Activated T-helper 2 cell treated with anti-CD3 and anti-CD28 coated beads, Interferon-gamma antibody, Interleukin-2, Interleukin-4, amounts not matched to agents 10 μg/mL and 5 μg/mL and 100 μg/mL, durations not matched to agents 14 hours and 24 hours and 36 hours (primary cell): ENCODE results near the gene ANO2. TPM values are rescaled to one million over a fixed set of nuclear protein-coding genes. Genes with fewer than 3 reads are reported as not detected.

Experiments
- DNase-seq: peaks from one replicate; pipeline ENCODE4 v3.0.0; 2021; ENCODE audit warnings: low spot score
- H3K27ac Mint-ChIP-seq: one replicate; pipeline ENCODE4 v1.8.0; 2021; ENCODE audit warnings: mixed read lengths
- H3K27me3 Mint-ChIP-seq: one replicate; pipeline ENCODE4 v1.8.0; 2021; ENCODE audit warnings: low read depth, mixed read lengths
- H3K36me3 Mint-ChIP-seq: one replicate; pipeline ENCODE4 v1.8.0; 2021; ENCODE audit warnings: low read depth, mixed read lengths
- H3K4me1 Mint-ChIP-seq: one replicate; pipeline ENCODE4 v1.8.0; 2021; ENCODE audit warnings: low read depth, mixed read lengths
- H3K4me3 Mint-ChIP-seq: one replicate; pipeline ENCODE4 v1.8.0; 2021; ENCODE audit warnings: low read depth, mild to moderate bottlenecking, moderate library complexity, mixed read lengths
- H3K9me3 Mint-ChIP-seq: one replicate; pipeline ENCODE4 v1.8.0; 2021; ENCODE audit warnings: mixed read lengths
- intact Hi-C: fragments of 100-400 bp; cut with micrococcal nuclease; formaldehyde crosslinking; loops from one replicate; pipeline ENCODE4 v1.15.1; 2023
- total RNA-seq: library from RNA; stranded (reverse); gene quantifications from 2 replicates; pipeline ENCODE4 v1.2.3, GENCODE V29; 2022

ANO2 gene
- total RNA-seq, 1 donor from 2014 or later: not detected

- Mint-ChIP-seq H3K9me3 (no peaks in the 10 kb centered on the region), H3K4me3 (no peak overlapping the region), H3K27me3 (no peaks in the 10 kb centered on the region)
Observed at GRCh38 chr12:5972387-5972786, 27.3 kb upstream of the ANO2 start.

GRCh38 chr12:5971194-5971850 is 26.3 kb upstream of the ANO2 start:
- H3K9me3 Mint-ChIP-seq: no peaks in the 10 kb centered on the region
- H3K27me3 Mint-ChIP-seq: no peaks in the 10 kb centered on the region
- intact Hi-C loops: no loop called here
- no peaks in the 10 kb centered on the region for H3K4me1 Mint-ChIP-seq
- no peak for DNase-seq
- no peaks in the 10 kb centered on the region for H3K36me3 Mint-ChIP-seq
- H3K4me3 Mint-ChIP-seq: no peak overlapping the region
- H3K27ac Mint-ChIP-seq: no peak overlapping the region

More at GRCh38 chr12:5972387-5972786, 27.3 kb upstream of the ANO2 start:
- H3K27ac Mint-ChIP-seq: no peak overlapping the region
- intact Hi-C loops: no loop called here
- no peaks in the 10 kb centered on the region for H3K36me3 Mint-ChIP-seq
- DNase-seq: no peak
- H3K4me1 Mint-ChIP-seq: no peaks in the 10 kb centered on the region

- H3K27ac Mint-ChIP-seq: no peak overlapping the region
- H3K4me3 Mint-ChIP-seq: no peak overlapping the region
- H3K9me3 Mint-ChIP-seq: no peaks in the 10 kb centered on the region
- no peaks in the 10 kb centered on the region for H3K4me1 Mint-ChIP-seq
- no peak for DNase-seq
- H3K27me3 Mint-ChIP-seq: no peaks in the 10 kb centered on the region
- no peaks in the 10 kb centered on the region for H3K36me3 Mint-ChIP-seq
- intact Hi-C loops: no loop called here
Observed at GRCh38 chr12:5969974-5970690, 25.1 kb upstream of the ANO2 start.

DNA sequence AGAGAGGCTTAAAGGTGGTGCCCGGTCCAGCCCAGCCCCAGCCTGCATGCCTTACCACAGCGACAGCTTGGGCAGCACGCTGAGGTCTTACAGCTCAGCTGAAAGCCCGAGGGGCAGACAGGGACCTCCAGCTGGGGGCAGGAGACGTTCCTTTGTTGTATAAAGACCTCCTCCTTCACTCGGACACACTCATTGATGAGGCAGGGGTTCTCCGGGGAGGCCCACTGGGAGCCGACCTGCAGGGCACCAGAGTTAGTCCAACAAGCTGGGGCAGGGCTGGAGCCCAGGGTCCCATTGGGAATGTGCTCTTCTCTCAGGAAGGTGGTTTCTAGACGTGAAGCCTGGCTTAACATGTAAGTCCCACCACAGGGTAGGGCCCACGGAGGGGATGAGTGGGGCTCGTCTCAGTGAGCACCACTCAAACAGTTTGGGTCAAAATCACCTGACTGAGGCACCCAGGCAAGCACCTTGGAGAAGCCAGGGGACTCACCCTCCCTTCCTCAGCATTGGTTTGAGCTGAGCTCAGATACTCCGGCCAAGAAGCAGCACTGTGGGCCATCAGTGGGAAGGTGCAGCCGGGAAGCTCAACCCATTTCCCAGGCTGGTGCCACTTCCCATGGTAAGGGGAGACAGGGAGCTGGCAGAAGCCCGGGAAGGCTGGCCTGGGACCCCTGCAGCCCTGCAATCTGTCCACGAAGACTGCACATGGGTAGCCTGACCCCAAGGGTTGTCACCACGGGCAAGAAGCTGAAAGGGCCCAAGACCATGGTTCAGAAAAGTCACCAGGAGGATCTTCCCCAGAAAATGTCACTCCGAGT is 24.3 kb upstream of the ANO2 start:
- DNase-seq: no peak
- intact Hi-C loops: no loop called here
- Mint-ChIP-seq H3K9me3 (no peaks in the 10 kb centered on the region), H3K4me3 (no peak overlapping the region), H3K36me3 (no peaks in the 10 kb centered on the region), H3K27me3 (no peaks in the 10 kb centered on the region), H3K4me1 (no peaks in the 10 kb centered on the region), H3K27ac (no peak overlapping the region)

DNA sequence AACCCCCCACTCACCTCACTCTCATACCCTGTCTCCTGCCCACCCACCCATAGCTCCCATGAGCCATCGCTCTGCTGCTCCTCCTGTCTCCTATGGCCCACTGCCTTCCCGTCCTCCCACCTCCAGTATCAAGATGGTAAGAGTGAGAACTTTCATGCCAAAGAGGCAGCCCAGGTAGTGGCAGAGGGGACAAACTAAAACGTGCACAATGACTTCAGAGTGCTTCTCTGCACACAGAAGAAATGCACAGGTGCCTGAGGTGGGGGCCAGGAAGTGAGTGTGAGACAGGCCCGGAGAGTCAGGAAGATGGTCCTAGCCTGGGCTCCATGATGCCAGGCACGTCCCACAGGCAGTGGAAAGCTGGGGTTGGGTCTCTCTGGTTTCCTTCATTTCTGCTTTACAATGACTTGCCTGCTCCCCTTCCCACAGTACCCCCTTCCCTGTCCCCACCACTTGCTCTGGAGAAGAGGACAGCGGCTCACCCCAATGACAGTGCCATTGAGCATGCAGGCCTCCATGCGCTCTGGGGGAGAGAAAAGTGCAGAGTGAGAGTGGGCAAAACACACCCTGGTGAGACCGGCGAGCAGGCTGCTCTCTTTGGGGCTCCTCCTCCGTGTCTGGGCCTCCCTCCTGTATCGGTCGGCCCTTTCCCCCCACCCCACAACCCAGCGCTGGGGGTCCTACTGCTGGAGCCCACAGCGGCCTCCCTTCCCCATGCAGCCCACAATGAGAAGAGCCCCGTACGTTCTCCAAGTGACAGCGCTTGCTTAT is 22.8 kb upstream of the ANO2 start:
- no peak overlapping the region for H3K27ac Mint-ChIP-seq
- no peak for DNase-seq
- no peaks in the 10 kb centered on the region for H3K36me3 Mint-ChIP-seq
- H3K4me1 Mint-ChIP-seq: no peaks in the 10 kb centered on the region
- H3K27me3 Mint-ChIP-seq: no peaks in the 10 kb centered on the region
- intact Hi-C loops: no loop called here
- no peaks in the 10 kb centered on the region for H3K9me3 Mint-ChIP-seq
- H3K4me3 Mint-ChIP-seq: no peak overlapping the region

DNA sequence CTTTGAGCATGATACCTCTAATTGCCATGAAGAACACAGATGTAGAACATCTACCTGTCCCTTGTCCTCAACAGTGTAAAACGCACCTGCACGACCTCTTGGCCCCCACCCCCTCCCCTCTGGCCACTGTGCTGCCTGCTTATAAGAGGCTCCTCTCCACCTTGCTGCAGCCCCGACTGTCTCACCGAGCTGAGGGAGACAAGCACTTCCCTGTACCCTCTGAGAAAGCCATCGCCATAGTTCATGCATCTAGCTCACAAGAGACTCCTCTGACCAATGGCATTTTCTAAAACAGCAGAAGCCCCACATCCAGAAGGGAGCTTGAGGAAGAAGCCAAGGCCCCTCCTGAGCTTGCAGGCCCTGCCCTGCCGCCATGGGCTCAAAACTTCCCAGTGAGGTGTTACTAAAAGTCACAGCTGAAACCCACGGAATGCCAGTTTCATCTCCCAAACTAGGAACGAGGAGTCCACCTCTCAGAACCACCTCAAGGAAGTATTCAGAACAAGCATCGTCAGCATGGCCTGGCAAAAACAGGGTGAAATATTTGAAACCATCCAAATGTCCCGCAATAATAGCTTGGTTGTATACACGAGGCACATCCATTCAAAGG is 21.5 kb upstream of the ANO2 start:
- intact Hi-C loops: loop anchor here (1.0 kb wide), 1 partner anchor 74 kb away; no protein-coding TSS in a partner anchor
- DNase-seq: no peak
- Mint-ChIP-seq H3K4me1 (no peaks in the 10 kb centered on the region), H3K4me3 (no peak overlapping the region), H3K9me3 (no peaks in the 10 kb centered on the region), H3K27me3 (peaks cover 2% of the 10 kb centered on the region), H3K27ac (no peak overlapping the region), H3K36me3 (no peaks in the 10 kb centered on the region)

DNA sequence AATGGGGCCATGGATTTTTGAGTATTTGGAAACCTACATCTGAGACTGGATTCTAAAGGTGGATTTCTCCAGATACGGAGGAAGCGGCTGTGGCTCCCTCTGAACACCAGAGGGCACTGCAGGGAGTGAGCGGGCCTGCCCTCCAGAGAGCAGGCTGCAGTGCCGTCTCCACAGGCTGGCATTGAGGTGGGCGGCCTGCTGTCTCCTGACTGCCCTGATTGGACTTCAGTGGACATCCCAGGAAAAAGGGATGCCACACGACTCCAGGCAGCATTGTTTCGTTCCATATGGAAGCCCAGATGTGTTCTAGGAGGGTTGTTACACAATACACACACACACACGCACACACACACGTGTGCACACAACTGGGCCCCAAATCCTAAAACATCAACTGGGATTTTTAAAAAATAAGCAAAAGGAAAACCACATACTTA is 20.9 kb upstream of the ANO2 start:
- no peak overlapping the region for H3K27ac Mint-ChIP-seq
- peaks cover 2% of the 10 kb centered on the region for H3K27me3 Mint-ChIP-seq
- intact Hi-C loops: loop anchor here (1.0 kb wide), 1 partner anchor 74 kb away; no protein-coding TSS in a partner anchor
- no peak overlapping the region for H3K4me3 Mint-ChIP-seq
- DNase-seq: peak; percentile 14
- H3K36me3 Mint-ChIP-seq: no peaks in the 10 kb centered on the region
- no peaks in the 10 kb centered on the region for H3K4me1 Mint-ChIP-seq
- H3K9me3 Mint-ChIP-seq: no peaks in the 10 kb centered on the region

DNA sequence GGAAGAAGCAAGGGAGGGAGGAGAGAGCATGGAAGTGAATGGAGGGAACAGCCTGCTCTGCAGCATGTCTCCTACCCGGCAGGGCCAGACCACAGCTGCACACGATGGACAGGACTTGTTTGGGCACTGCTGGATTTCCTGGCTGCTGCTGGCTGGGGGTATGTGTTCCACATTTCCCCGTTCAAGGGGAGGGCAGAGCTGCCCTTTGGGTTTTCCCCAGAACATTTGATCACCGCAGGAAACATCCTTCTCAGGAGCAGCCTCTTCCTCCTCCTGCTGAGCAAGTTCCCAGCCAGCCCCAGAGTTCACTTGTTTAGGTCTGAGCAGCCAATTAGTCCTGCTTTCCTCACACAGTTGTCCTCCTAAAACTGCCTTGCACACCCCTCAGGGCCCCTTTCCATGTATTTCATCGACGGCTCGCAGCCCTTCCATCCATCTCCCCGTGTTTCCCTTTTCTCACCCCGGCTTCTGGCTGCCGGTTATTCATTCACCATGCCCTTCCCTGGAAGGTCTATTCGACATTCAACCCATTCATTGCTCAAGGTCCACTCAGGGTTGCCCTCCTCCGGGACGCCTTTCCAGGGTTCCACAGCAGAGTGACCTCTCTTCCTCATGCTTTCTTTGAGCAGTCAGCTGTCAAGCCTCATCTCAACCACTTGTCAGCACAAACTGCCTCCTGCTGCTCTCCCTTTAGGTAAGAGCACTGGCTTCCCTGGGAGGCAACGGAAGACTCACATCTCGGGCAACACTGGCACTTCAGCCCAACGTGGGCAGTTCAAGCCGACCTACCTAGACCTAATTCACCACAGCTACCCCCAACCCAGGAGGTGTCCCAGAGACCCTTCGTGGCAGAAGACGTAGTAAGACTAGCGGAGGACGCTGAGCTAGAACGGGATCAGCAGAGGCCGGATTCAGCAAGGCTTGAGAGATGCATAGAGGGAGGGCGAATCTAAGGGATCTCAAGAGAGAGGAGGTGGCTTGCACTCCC is 20.1 kb upstream of the ANO2 start:
- Mint-ChIP-seq H3K27ac (no peak overlapping the region), H3K9me3 (no peaks in the 10 kb centered on the region), H3K4me1 (no peaks in the 10 kb centered on the region), H3K4me3 (no peak overlapping the region), H3K36me3 (no peaks in the 10 kb centered on the region), H3K27me3 (peaks cover 5% of the 10 kb centered on the region)
- intact Hi-C loops: no loop called here
- DNase-seq: no peak

- intact Hi-C loops: no loop called here
- Mint-ChIP-seq H3K4me3 (no peak overlapping the region), H3K27ac (no peak overlapping the region), H3K4me1 (no peaks in the 10 kb centered on the region), H3K27me3 (peaks cover 9% of the 10 kb centered on the region), H3K9me3 (no peaks in the 10 kb centered on the region), H3K36me3 (no peaks in the 10 kb centered on the region)
- DNase-seq: no peak
Observed at GRCh38 chr12:5963515-5963914, 18.5 kb upstream of the ANO2 start.

DNA sequence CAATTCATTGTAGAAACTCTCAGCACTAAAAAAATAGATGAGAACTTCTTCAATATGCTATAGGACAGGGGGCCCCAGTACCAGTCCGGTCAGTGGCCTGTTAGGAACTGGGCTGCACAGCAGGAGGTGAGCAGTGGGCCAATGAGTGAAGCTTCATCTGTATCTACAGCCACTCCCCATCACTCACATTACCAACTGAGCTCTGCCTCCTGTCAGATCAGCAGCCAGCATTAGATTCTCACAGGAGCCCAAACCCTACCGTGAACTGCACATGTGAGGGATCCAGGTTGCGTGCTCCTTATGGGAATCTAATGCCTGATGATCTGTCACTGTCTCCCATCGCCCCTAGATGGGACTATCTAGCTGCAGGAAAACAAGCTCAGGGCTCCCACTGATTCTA is 15.7 kb upstream of the ANO2 start:
- Mint-ChIP-seq H3K4me3 (no peak overlapping the region), H3K27ac (no peak overlapping the region), H3K36me3 (no peaks in the 10 kb centered on the region), H3K27me3 (peaks cover 15% of the 10 kb centered on the region), H3K4me1 (no peaks in the 10 kb centered on the region), H3K9me3 (no peaks in the 10 kb centered on the region)
- no peak for DNase-seq
- intact Hi-C loops: no loop called here

- Mint-ChIP-seq H3K4me3 (no peak overlapping the region), H3K9me3 (no peaks in the 10 kb centered on the region), H3K4me1 (no peaks in the 10 kb centered on the region), H3K27me3 (peaks cover 17% of the 10 kb centered on the region), H3K36me3 (no peaks in the 10 kb centered on the region), H3K27ac (no peak overlapping the region)
- intact Hi-C loops: no loop called here
- no peak for DNase-seq
Observed at GRCh38 chr12:5956987-5957386, 11.9 kb upstream of the ANO2 start.
